Superior temporal gyrus (tissue), 1 donor: ENCODE data around the gene LGR6.

Source experiments
- DNase-seq: peaks from one replicate; pipeline ENCODE4 v3.0.0-alpha.2; 2016; ENCODE audit errors: extremely low spot score

Gene LGR6

GRCh38 chr1:202291961-202292712 is 98.5 kb downstream of the LGR6 start:
- no peak for DNase-seq

GRCh38 chr1:202292773-202293172 is 99.2 kb downstream of the LGR6 start:
- DNase-seq = no peak

- no peak for DNase-seq
Measured at GRCh38 chr1:202293569-202293968, 100.0 kb downstream of the LGR6 start.

DNA sequence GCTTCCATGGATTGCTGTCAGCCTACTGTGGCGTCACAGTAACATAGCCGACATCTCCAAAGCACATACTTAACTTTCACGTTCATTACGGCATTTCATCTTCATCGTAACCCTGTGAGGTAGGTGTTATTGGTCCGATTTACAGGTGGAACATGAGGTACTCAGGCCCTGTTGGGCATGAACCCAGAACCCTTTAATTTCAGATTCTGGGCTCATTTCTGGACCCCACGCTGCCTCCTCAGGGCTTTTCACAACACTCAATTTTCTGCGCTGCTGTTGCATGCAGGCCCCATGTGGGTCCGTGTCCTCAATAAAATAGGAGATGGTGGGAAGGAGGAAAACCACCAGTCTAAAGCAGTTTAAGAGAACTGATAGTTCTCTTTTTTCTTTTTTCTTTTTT is 108.6 kb downstream of the LGR6 start:
- no peak for DNase-seq

- no peak for DNase-seq
Measured at GRCh38 chr1:202304375-202304774, 110.8 kb downstream of the LGR6 start.

DNA sequence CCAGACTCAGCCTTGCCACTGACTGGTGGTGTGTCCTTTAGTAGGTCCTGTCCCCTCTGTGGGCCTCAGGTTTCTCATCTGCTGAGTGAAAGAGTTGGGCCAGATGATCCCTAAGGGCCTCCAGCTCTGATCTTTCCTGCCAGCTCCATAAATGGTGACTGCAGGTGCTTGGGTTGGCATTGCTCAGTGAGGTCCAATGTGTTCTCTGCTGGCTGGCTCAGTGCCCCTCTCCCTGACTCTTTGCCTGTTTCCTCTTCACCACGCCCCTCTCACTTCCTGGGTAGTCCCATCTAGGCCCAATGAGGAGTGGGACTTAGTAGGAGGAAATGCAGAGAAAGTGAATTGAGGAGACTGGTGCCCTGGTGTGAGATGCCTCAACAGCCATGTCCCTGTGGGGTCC is 111.6 kb downstream of the LGR6 start:
- DNase-seq = no peak

DNA sequence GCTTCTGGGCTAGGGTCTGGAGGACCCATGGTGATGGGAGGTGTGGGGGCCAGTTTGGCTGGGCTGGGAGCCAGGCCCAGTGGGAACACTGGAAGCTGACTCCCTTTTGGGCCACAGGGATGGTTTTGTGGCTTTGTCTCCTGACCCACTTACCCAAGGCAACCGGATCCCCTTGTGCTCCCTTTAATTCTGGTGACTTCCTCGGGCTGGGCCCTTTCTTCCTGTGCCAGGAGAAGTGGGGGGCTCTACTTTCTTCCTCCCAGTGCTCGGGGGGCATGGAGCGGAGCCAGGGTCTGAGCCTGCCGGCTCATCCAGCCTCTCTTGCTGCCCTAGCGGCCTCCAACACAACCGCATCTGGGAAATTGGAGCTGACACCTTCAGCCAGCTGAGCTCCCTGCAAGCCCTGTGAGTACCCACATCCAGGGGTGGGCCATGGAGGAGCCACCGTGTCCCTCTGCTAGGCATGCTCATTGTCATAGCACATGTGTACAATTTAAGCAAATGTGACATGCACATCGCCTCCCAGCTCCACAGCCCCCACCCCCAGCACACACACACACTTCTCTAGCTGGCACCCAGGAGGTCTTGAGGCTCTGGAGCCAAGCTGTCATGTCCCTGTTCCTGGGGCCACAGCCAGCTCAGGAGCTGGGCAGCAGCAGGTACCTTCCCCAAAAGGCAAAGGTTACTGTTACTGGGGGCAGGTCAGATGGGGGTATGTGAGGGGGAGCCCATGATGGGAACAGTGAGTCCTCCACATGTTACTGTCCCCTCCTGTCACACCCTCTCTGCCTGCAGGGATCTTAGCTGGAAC is 113.1 kb downstream of the LGR6 start:
- no peak for DNase-seq

DNA sequence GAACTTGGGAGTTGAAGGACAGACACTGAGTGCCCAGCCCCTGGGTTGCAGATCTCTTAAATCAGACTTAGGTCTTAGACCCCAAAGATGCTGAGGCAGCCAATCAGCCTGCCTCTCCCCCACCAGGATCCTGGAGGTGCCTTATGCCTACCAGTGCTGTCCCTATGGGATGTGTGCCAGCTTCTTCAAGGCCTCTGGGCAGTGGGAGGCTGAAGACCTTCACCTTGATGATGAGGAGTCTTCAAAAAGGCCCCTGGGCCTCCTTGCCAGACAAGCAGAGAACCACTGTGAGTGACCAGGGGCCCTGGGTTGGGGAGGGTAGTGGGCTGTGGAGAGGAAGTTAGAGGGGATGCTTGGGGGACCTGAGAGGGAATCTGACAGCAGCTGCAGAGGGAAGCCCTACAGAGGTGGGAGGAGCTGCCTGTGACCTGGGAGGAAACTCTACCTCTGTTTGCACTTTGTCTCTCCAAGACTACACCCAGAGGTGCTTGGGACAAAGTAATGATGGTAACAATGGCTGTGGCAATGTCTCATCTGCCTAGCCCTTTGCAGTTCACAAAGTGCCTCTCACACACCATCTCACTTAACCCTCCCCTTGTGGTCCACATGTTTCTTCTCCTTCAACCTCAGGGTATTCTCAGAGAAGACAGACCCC is 116.6 kb downstream of the LGR6 start:
- DNase-seq = no peak

DNA sequence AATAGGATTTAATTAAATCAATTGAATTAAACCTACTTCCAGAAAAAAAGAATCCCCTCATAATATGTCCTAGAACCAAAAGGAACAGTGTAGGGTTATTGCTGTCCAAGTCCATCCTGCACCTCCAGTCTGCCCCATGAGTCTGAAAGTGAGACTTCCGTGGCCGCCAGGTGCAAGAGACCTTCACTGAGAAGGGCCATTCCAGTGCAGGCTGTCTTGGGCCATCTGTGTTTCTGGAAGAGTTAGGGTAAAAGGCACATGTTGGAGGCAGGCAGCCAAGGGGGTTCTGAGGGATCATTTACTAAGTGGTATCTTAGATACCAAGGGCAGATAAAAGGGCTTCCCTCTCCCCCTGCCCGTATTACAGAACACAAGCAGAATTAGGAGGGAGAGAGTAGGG is 117.1 kb downstream of the LGR6 start:
- no peak for DNase-seq

GRCh38 chr1:202311875-202312635 is 118.5 kb downstream of the LGR6 start:
- DNase-seq = no peak

GRCh38 chr1:202315576-202316168 is 122.1 kb downstream of the LGR6 start:
- DNase-seq = peak; percentile 85

DNA sequence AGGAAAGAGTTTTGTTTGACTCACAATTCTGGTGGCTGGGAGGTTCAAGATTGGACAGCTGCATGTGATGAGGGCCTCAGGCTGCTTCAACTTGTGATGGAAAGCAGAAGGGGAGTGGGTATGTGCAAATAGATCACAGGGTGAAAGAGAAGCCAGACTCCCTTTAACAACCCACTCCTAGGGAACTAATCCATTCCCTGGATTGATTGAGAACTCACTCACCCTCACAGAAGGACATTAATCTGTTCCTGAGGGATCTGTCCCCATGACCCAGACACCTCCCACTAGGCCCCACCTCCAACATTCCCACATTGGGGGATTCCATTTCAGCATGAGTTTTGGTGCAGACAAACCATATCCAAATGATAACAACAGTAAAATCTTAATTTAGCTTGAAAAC is 122.6 kb downstream of the LGR6 start:
- DNase-seq = no peak

- no peak for DNase-seq
Measured at GRCh38 chr1:202317941-202318925, 124.6 kb downstream of the LGR6 start.

GRCh38 chr1:202319381-202320080 is 125.9 kb downstream of the LGR6 start:
- DNase-seq = no peak

DNA sequence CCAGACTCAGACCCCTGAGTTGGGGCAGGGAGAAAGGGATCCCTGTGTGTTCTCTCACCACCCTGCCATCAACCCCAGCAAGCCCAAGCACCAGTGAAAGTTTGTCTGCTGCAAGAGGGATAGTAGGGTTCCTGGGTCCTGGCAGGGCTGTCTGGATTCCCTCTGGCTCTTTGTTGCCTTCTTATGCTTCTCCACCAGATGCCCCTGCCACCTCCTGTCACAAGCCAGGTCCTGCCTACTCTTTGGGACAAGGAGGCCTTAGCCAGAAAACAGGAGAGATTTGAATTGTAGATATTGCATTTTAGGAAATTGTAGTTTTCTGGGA is 126.4 kb downstream of the LGR6 start:
- no peak for DNase-seq

DNA sequence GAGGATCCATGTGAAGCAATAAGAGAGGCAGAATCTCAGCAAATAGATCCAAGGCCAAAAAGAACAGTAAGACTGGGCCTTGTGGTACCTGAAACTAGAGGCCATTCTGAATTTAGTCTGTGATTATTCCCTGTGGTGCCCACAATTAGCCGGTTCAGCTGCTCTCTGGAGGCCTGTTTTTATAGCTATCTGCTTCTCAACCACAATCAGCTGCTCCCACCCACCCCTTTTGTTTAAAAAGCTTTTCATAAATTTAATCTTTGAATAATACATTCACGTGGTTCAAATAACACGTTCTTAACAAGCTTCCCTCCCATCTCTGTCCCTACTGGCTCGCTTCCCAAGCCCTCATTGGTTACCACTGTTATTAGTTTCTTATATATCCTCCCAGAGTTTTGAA is 130.1 kb downstream of the LGR6 start:
- no peak for DNase-seq

GRCh38 chr1:202324646-202325045 is 131.0 kb downstream of the LGR6 start:
- DNase-seq = no peak

GRCh38 chr1:202329891-202330290 is 136.3 kb downstream of the LGR6 start:
- no peak for DNase-seq

DNA sequence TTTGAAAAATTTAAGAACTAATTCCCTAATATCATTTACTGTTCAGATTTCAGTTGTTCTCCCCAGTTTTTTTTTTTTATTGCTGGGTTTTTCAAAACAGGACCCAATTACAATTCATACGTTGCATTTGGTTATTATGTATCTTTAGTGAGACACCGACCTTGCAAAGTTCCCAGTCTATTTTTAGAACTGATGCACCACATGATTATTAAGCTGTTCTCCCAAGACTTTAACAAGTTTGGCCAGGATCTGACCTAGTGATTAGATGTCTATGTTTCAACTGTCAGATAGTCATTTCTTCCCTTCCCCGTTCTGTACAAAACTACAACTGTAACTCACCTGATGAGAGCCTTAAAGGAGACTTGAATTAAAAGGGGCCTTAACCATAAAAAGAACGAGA is 140.3 kb downstream of the LGR6 start:
- no peak for DNase-seq
